H1 (cell line): ENCODE data around the gene WDR19. TPM values are rescaled to one million over a fixed set of nuclear protein-coding genes. Genes with fewer than 3 reads are reported as not detected.

Source experiments
- CTCF ChIA-PET: fragments of 300-600 bp; sonication (Branson Sonifier 250); formaldehyde crosslinking; loops from one replicate; lab custom pipeline; 2021; ENCODE audit not compliant: partially characterized antibody; lab: Charles Lee
- POLR2A ChIA-PET: fragments of 300-600 bp; sonication (Branson Sonifier 250); formaldehyde crosslinking; loops from one replicate; lab custom pipeline; 2021; ENCODE audit warnings: inconsistent platforms; ENCODE audit not compliant: partially characterized antibody; lab: Charles Lee
- DNase-seq, 2 experiments: peaks; one replicate each; pipeline versions ENCODE4 v3.0.0 to v3.0.0-alpha.2; 2010 to 2022; ENCODE audit warnings: low spot score in 2 of 2, low read depth in 1 of 2, mixed read lengths in 1 of 2
- FAIRE-seq: peaks from 2 replicates; lab custom pipeline; 2011; peaks lifted over from hg19 to GRCh38; lab: Jason Lieb, UNC
- H2AFZ ChIP-seq: 2 replicates; pipeline ENCODE4 v1.8.1; 2012; ENCODE audit warnings: low read length, inconsistent platforms
- H2AK5ac ChIP-seq: 2 replicates; pipeline ENCODE4 v1.6.1; 2013; ENCODE audit warnings: low read depth, low read length
- H2BK120ac ChIP-seq: replicated peaks from 2 replicates; pipeline ENCODE3; 2013; ENCODE audit warnings: low read depth, low read length, inconsistent platforms
- H2BK12ac ChIP-seq: 2 replicates; pipeline ENCODE4 v1.6.1; 2013; ENCODE audit warnings: low read depth, low read length
- H2BK15ac ChIP-seq: 2 replicates; pipeline ENCODE4 v1.6.1; 2013; ENCODE audit warnings: low read length
- H2BK20ac ChIP-seq: 2 replicates; pipeline ENCODE4 v1.6.1; 2013; ENCODE audit warnings: low read length
- H2BK5ac ChIP-seq: 2 replicates; pipeline ENCODE4 v1.6.1; 2013; ENCODE audit warnings: low read depth, low read length
- H3K14ac ChIP-seq: 2 replicates; pipeline ENCODE4 v1.6.1; 2013; ENCODE audit warnings: inconsistent platforms; ENCODE audit not compliant: insufficient read length
- H3K18ac ChIP-seq: 2 replicates; pipeline ENCODE4 v1.6.1; 2013; ENCODE audit warnings: low read length; ENCODE audit errors: extremely low read depth
- H3K23ac ChIP-seq: 2 replicates; pipeline ENCODE4 v1.6.1; 2013; ENCODE audit warnings: inconsistent platforms; ENCODE audit not compliant: insufficient read length
- H3K23me2 ChIP-seq: 2 replicates; pipeline ENCODE4 v1.6.1; 2013; ENCODE audit warnings: low read depth, low read length
- H3K27ac ChIP-seq: 2 replicates; pipeline ENCODE4 v1.6.1; 2011; ENCODE audit warnings: low read depth, low read length, inconsistent platforms
- H3K27me3 ChIP-seq, 4 experiments: replicated peaks in 1 of 4; 1 replicate in 1 of 4; 2 replicates in 3 of 4; pipeline versions ENCODE4 v1.6.1 to v1.8.1; 2011 to 2013; ENCODE audit warnings: low read length in 3 of 4, mild to moderate bottlenecking in 3 of 4, inconsistent platforms in 2 of 4, mixed read lengths in 2 of 4, moderate library complexity in 1 of 4; ENCODE audit not compliant: control insufficient read depth in 3 of 4, insufficient read depth in 3 of 4; ENCODE audit errors: extremely low read depth in 1 of 4
- H3K36me3 ChIP-seq, 4 experiments: 2 replicates each; pipeline versions ENCODE4 v1.6.1 to v1.8.1; 2011 to 2013; ENCODE audit warnings: mild to moderate bottlenecking in 4 of 4, low read length in 3 of 4, moderate library complexity in 2 of 4, control low read depth in 1 of 4, inconsistent platforms in 1 of 4; ENCODE audit not compliant: insufficient read depth in 4 of 4, control insufficient read depth in 2 of 4
- H3K4ac ChIP-seq: replicated peaks from 2 replicates; pipeline ENCODE3; 2013; ENCODE audit warnings: low read length, low read depth, mixed read lengths, inconsistent platforms; ENCODE audit not compliant: insufficient read length
- H3K4me1 ChIP-seq, 4 experiments: replicated peaks in 1 of 4; 1 replicate in 1 of 4; 2 replicates in 3 of 4; pipeline versions ENCODE4 v1.6.1 to v1.8.1; 2011 to 2013; ENCODE audit warnings: low read length in 3 of 4, inconsistent platforms in 2 of 4, mixed read lengths in 1 of 4; ENCODE audit not compliant: insufficient read depth in 4 of 4, control insufficient read depth in 3 of 4
- H3K4me2 ChIP-seq, 2 experiments: 2 replicates each; pipeline versions ENCODE4 v1.6.1 to v1.8.1; 2011 to 2013; ENCODE audit warnings: low read depth in 2 of 2, low read length in 2 of 2, control low read depth in 1 of 2, inconsistent platforms in 1 of 2, mild to moderate bottlenecking in 1 of 2; ENCODE audit not compliant: insufficient read depth in 1 of 2
- H3K4me3 ChIP-seq, 4 experiments: fragments of 200-600, 300-600 bp in 1 of 4; sonication (generic), shearing (Covaris generic), sonication (Bioruptor Twin) in 1 of 4; 2 replicates each; pipeline versions ENCODE4 v1.5.1 to v1.8.1; 2011 to 2016; ENCODE audit warnings: low read length in 4 of 4, low read depth in 3 of 4, control low read depth in 2 of 4, inconsistent platforms in 2 of 4, mild to moderate bottlenecking in 2 of 4, mixed read lengths in 1 of 4, moderate library complexity in 1 of 4; ENCODE audit not compliant: insufficient read depth in 2 of 4; ENCODE audit errors: extremely low read depth in 1 of 4
- H3K56ac ChIP-seq: replicated peaks from 2 replicates; pipeline ENCODE3; 2013; ENCODE audit warnings: low read depth, mild to moderate bottlenecking, mixed read lengths, low read length, inconsistent platforms; ENCODE audit not compliant: insufficient read length
- H3K79me1 ChIP-seq: 2 replicates; pipeline ENCODE4 v1.6.1; 2013; ENCODE audit warnings: low read depth, low read length, control low read depth
- H3K79me2 ChIP-seq, 2 experiments: 2 replicates each; pipeline versions ENCODE4 v1.6.1 to v1.8.1; 2012 to 2013; ENCODE audit warnings: low read length in 2 of 2, mild to moderate bottlenecking in 2 of 2, inconsistent platforms in 1 of 2; ENCODE audit not compliant: insufficient read depth in 2 of 2, control insufficient read depth in 1 of 2
- H3K9ac ChIP-seq, 4 experiments: replicated peaks in 1 of 4; 1 replicate in 1 of 4; 2 replicates in 3 of 4; pipeline versions ENCODE4 v1.6.1 to v1.8.1; 2011 to 2013; ENCODE audit warnings: low read depth in 3 of 4, low read length in 3 of 4, control low read depth in 2 of 4, mild to moderate bottlenecking in 2 of 4, moderate library complexity in 2 of 4, inconsistent platforms in 1 of 4; ENCODE audit errors: extremely low read depth in 1 of 4
- H3K9me3 ChIP-seq, 2 experiments: 2 replicates each; pipeline versions ENCODE4 v1.6.1 to v1.8.1; 2012 to 2013; ENCODE audit warnings: mild to moderate bottlenecking in 2 of 2, moderate library complexity in 2 of 2, control low read depth in 1 of 2, inconsistent platforms in 1 of 2, low read depth in 1 of 2, low read length in 1 of 2, mixed read lengths in 1 of 2; ENCODE audit not compliant: insufficient read depth in 2 of 2
- H4K20me1 ChIP-seq, 2 experiments: replicated peaks in 1 of 2; 2 replicates each; pipeline versions ENCODE3 to v1.8.1; 2011 to 2013; ENCODE audit warnings: inconsistent platforms in 2 of 2, low read length in 2 of 2, mild to moderate bottlenecking in 1 of 2; ENCODE audit not compliant: insufficient read depth in 2 of 2, control insufficient read depth in 1 of 2
- H4K5ac ChIP-seq: 2 replicates; pipeline ENCODE4 v1.6.1; 2013; ENCODE audit warnings: low read length, low read depth, mixed read lengths, inconsistent platforms; ENCODE audit not compliant: insufficient read length
- H4K8ac ChIP-seq: 2 replicates; pipeline ENCODE4 v1.8.0; 2013; ENCODE audit warnings: mild to moderate bottlenecking, moderate library complexity, low read length, inconsistent platforms; ENCODE audit not compliant: insufficient read depth; ENCODE audit errors: extremely low read depth
- H4K91ac ChIP-seq: replicated peaks from 2 replicates; pipeline ENCODE3; 2013; ENCODE audit warnings: low read length, mixed read lengths, inconsistent platforms; ENCODE audit not compliant: insufficient read length
- BACH1 ChIP-seq: IDR thresholded peaks from 2 replicates; pipeline ENCODE4 v1.6.1; 2012; ENCODE audit warnings: low read length, improper control_type of control experiment
- CHD1 ChIP-seq: IDR thresholded peaks from 2 replicates; pipeline ENCODE4 v1.6.1; 2012; ENCODE audit warnings: low read depth, low read length, improper control_type of control experiment
- PHF8 ChIP-seq: fragments of 200-600 bp; sonication (generic); conservative IDR thresholded peaks from 2 replicates; pipeline ENCODE4 v1.7.1; 2012; ENCODE audit warnings: low read depth, mild to moderate bottlenecking, inconsistent platforms, low read length, moderate library complexity
- RAD21 ChIP-seq, 2 experiments: IDR thresholded peaks in 1 of 2; conservative IDR thresholded peaks in 1 of 2; 2 replicates each; pipeline ENCODE4 v1.6.1; 2011; ENCODE audit warnings: low read depth in 2 of 2, low read length in 2 of 2, improper control_type of control experiment in 1 of 2, inconsistent platforms in 1 of 2, mild to moderate bottlenecking in 1 of 2, moderate library complexity in 1 of 2
- TEAD4 ChIP-seq: IDR thresholded peaks from 2 replicates; pipeline ENCODE4 v1.6.1; 2012; ENCODE audit warnings: low read depth, low read length, inconsistent platforms, mixed read lengths
- YY1 ChIP-seq: IDR thresholded peaks from 2 replicates; pipeline ENCODE4 v1.6.1; 2011; ENCODE audit warnings: low read depth, mild to moderate bottlenecking, low read length
- WGBS, 2 experiments: shearing (Covaris generic) in 1 of 2; methylation state at CpG; one replicate each; pipeline versions ENCODE4 v1.1.6 to v1.1.7; 2013 to 2015; ENCODE audit warnings: low lambda C conversion rate in 2 of 2, mixed read lengths in 2 of 2, inconsistent platforms in 1 of 2, low coverage in 1 of 2, missing lambda C conversion rate in 1 of 2; ENCODE audit not compliant: insufficient replicate concordance in 2 of 2, insufficient coverage in 1 of 2, insufficient read length in 1 of 2; ENCODE audit errors: extremely low coverage in 1 of 2, missing lambda C conversion rate in 1 of 2; 5-methylcytosine and 5-hydroxymethylcytosine counted together
- polyA plus RNA-seq, 7 experiments: library from polyadenylated mRNA; depleted of rRNA in 3 of 7; stranded (reverse) in 5 of 7; unstranded in 2 of 7; fragments of >200 nt in 5 of 7; fragments of 200-250 nt in 2 of 7; gene quantifications; 1 replicate in 5 of 7; 2 replicates in 1 of 7; 4 replicates in 1 of 7; pipeline versions ENCODE4 v1.2.1 to v1.2.3, GENCODE V29; 2011 to 2013; ENCODE audit warnings: missing spikeins in 2 of 7, mixed read lengths in 2 of 7
- total RNA-seq: library from RNA; stranded (reverse); fragmentation: NEBNext Ultra II Directional; extraction: Animal tissue kit (Norgen Biotek cat#: 25700); gene quantifications from 2 replicates; pipeline ENCODE4 v1.2.1, GENCODE V29; 2021
- TF ChIP-seq, protein P1 (sequence below): IDR thresholded peaks from 2 replicates; pipeline ENCODE4 v1.6.1; 2012; ENCODE audit warnings: low read length, inconsistent platforms

The WDR19 gene
- total and polyA plus RNA-seq, 2 of the 8 experiments (the other 6 are each of a cell fraction or from before 2014, with no cell fraction given) = 22.2 to 23.3 TPM

DNA sequence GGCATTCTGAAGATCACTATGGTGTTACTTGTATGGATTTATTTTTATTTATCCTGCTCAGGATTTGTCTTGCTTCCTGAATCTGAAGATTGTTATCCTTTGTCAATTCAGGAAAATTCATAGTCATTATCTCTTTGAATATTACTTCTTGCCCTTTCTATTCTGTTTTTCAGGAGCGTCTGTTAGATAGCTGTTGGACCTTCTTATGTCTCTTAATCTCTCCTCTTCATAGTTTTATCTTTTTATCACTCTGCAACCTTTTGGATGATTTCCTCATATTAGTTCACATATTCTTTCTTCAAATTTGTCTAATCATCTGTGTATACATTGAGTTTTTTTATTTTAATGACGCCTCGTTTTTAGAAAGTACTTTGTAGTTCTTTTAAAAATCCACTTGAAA lies 19.6 kb downstream of the WDR19 start:
- H2BK120ac ChIP-seq = no peak overlapping the region
- no peaks in the 10 kb centered on the region for H3K27me3 ChIP-seq
- CTCF ChIA-PET = interaction anchor here (1.9 kb wide), 1 partner anchor 21 kb away, joined by 5 read pairs; no protein-coding TSS in a partner anchor
- H2AFZ ChIP-seq = no peak overlapping the region
- H3K27ac ChIP-seq = no peak overlapping the region
- H4K91ac ChIP-seq = no peak overlapping the region
- H3K56ac ChIP-seq = no peak overlapping the region
- H3K36me3 ChIP-seq = peaks cover 0 to 14% (median 6%) of the 10 kb centered on the region in 4 experiments; a peak in 6 of 8 replicates
- H3K79me1 ChIP-seq = no peaks in the 10 kb centered on the region
- TF ChIP-seq BACH1 (no peak), YY1 (no peak), RAD21 (IDR thresholded peaks at IDR 0.05 in 1 of 2, conservative IDR thresholded peaks at IDR 0.05 in 1 of 2; ENCODE audit: low read depth in 2 of 2, low read length in 2 of 2) (no peak), PHF8 (no peak), CHD1 (no peak), TEAD4 (no peak)
- TF ChIP-seq, protein P1, sequence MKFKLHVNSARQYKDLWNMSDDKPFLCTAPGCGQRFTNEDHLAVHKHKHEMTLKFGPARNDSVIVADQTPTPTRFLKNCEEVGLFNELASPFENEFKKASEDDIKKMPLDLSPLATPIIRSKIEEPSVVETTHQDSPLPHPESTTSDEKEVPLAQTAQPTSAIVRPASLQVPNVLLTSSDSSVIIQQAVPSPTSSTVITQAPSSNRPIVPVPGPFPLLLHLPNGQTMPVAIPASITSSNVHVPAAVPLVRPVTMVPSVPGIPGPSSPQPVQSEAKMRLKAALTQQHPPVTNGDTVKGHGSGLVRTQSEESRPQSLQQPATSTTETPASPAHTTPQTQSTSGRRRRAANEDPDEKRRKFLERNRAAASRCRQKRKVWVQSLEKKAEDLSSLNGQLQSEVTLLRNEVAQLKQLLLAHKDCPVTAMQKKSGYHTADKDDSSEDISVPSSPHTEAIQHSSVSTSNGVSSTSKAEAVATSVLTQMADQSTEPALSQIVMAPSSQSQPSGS = no peak
- TF ChIP-seq, all 59 proteins: peak for 0
- Histone ChIP-seq H2BK5ac (no peak overlapping the region), H4K20me1 (no peaks in the 10 kb centered on the region), H3K4me3 (no peak overlapping the region), H3K9ac (no peak overlapping the region), H4K8ac (no peak overlapping the region), H3K23me2 (no peaks in the 10 kb centered on the region), H4K5ac (no peak overlapping the region), H3K79me2 (no peaks in the 10 kb centered on the region), H2BK20ac (no peak overlapping the region), H3K18ac (no peak overlapping the region), H3K4me2 (no peak overlapping the region), H2BK12ac (no peak overlapping the region), H3K14ac (no peak overlapping the region), H3K23ac (no peak overlapping the region), H3K4ac (no peak overlapping the region), H3K9me3 (no peaks in the 10 kb centered on the region), H3K4me1 (no peaks in the 10 kb centered on the region), H2BK15ac (no peak overlapping the region), H2AK5ac (no peak overlapping the region)
- 94% methylated on average over 3 of the region's 3 CpGs; no CpG with 5 or more reads in 1 of the 2 experiments for WGBS, 2 experiments
- POLR2A ChIA-PET = no interaction called here
- DNase-seq (no peak), FAIRE-seq (no peak)
